ENCODE data around the gene NOSIP. TPM values are rescaled to one million over a fixed set of nuclear protein-coding genes. Genes with fewer than 3 reads are reported as not detected.

The NOSIP gene
- polyA plus RNA-seq, 1 donor: 51.3 TPM

DNA sequence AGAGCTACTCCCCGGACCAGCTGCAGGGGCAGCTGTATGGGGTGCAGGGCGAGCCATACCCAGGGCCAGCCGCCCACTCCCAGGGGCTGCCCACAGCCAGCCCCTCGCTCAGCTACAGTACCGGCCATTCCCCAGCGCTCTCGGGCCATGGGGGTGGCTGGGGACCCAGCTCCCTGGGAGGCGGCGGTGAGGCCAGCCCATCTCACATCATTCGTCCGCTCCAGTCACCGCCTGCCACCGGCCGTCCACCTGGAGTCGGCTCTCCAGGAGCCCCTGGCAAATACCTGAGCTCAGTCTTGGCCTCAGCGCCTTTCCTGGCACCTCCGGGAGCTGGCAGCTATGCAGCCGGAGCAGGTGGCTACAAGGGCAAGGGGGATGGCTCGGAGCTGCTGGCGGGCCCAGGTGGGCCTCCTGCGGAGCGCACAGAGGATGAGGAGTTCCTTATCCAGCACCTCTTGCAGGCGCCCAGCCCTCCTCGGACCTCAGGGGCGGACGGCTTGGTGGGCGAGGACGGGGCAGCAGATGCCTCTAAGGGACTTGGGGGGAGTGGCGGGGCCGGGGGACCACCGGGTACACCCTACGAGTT, 15.6 kb upstream of the NOSIP start:
- H3K4me3 ChIP-seq (ENCODE audit: low read length): no peak overlapping the region
- H3K36me3 ChIP-seq (ENCODE audit: control insufficient read depth, insufficient read depth, low read length): peaks cover 63% of the 10 kb centered on the region
- H3K27me3 ChIP-seq (ENCODE audit: control insufficient read depth, insufficient read depth, low read length): no peaks in the 10 kb centered on the region

DNA sequence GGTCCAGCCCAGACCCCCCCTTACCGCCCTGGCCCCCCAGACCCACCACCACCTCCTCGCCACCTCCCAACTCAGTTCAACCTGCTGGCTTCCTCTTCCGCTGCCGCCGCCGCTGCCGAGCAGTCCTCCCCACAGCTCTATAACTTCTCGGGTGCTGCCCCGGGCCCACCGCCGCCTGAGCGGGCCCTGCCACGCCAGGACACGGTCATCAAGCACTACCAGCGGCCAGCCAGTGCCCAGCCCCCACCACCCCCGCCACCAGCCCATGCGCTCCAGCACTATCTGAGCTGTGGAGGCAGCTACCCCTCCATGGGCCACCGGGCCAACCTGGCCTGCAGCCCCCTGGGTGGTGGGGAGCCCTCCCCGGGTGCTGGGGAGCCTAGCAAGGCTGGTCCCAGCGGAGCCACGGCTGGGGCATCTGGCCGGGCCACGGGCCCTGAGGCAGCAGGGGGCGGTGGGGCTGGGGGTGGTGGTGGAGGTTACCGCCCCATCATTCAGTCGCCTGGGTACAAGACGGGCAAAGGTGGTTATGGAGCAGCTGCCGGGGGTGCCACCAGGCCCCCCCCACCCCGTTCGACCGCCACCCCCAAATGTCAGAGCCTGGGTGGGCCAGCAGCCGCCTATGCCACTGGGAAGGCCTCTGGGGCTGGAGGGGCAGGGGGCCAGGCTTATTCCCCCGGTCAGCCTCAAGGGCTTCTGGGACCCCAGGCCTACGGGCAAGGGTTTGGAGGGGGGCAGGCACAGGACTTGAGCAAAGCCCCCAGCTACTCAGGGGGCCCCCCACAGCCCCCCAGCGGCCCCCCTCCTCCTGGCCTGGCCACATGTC, 14.8 kb upstream of the NOSIP start:
- Histone ChIP-seq H3K4me3 (ENCODE audit: low read length) (no peak overlapping the region), H3K9me3 (ENCODE audit: control insufficient read depth, low read depth, low read length) (peaks cover 8% of the 10 kb centered on the region), H3K27ac (ENCODE audit: low read length) (no peak overlapping the region), H3K4me1 (ENCODE audit: control insufficient read depth, insufficient read depth, low read length) (peaks cover 11% of the 10 kb centered on the region), H3K36me3 (ENCODE audit: control insufficient read depth, insufficient read depth, low read length) (peaks cover 57% of the 10 kb centered on the region), H3K27me3 (ENCODE audit: control insufficient read depth, insufficient read depth, low read length) (no peaks in the 10 kb centered on the region)
- no peak for DNase-seq
- no CpG with 5 or more reads among the region's 35 CpGs for WGBS (ENCODE audit: insufficient coverage, low lambda C conversion rate)

More for the DNA sequence above, 15.6 kb upstream of the NOSIP start:
- Histone ChIP-seq H3K4me1 (ENCODE audit: control insufficient read depth, insufficient read depth, low read length) (peaks cover 11% of the 10 kb centered on the region), H3K9me3 (ENCODE audit: control insufficient read depth, low read depth, low read length) (peaks cover 8% of the 10 kb centered on the region), H3K27ac (ENCODE audit: low read length) (no peak overlapping the region)
- DNase-seq: no peak
- WGBS (ENCODE audit: insufficient coverage, low lambda C conversion rate): no CpG with 5 or more reads among the region's 32 CpGs

DNA sequence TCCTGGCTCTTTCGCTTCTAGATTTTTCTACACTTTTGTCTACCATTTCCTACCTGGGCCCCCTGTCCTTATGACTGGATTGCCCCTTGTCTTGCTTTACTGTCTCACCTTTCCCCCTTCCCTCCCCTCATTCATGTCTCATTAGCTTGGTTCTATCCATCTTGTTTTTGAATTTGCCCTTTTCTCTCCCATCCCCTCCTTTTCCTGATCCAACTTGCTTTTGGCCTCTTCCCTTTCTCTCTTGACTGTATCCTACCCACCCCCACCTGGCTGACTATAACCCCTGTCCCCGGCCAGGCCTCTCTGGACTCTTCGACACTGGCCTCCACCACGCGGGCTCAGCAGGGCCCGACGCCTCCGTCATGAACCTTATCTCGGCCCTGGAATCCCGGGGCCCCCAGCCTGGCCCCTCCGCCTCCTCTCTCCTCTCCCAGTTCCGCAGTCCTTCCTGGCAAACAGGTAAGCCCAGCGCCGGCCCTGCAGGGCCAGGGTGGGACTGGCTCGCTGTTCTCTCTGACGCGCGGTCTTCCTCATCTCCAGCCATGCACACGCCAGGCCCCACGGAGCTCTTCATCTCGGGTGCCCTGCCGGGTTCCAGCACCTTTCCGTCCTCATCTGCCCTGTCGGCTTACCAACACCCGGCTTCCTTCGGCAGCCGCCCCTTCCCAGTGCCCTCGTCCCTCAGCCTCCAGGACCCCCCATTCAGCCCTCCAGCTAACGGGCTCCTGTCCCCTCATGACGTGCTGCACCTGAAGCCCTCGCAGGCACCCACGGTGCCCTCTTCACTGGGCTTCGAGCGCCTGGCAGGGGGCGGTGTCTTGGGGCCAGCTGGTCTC, 14.0 kb upstream of the NOSIP start:
- Histone ChIP-seq H3K36me3 (ENCODE audit: control insufficient read depth, insufficient read depth, low read length) (peaks cover 48% of the 10 kb centered on the region), H3K27me3 (ENCODE audit: control insufficient read depth, insufficient read depth, low read length) (no peaks in the 10 kb centered on the region), H3K4me3 (ENCODE audit: low read length) (no peak overlapping the region), H3K27ac (ENCODE audit: low read length) (peak overlapping the region; percentile 67), H3K4me1 (ENCODE audit: control insufficient read depth, insufficient read depth, low read length) (peaks cover 11% of the 10 kb centered on the region), H3K9me3 (ENCODE audit: control insufficient read depth, low read depth, low read length) (peaks cover 8% of the 10 kb centered on the region)
- no peak for DNase-seq
- WGBS (ENCODE audit: insufficient coverage, low lambda C conversion rate): no CpG with 5 or more reads among the region's 35 CpGs

DNA sequence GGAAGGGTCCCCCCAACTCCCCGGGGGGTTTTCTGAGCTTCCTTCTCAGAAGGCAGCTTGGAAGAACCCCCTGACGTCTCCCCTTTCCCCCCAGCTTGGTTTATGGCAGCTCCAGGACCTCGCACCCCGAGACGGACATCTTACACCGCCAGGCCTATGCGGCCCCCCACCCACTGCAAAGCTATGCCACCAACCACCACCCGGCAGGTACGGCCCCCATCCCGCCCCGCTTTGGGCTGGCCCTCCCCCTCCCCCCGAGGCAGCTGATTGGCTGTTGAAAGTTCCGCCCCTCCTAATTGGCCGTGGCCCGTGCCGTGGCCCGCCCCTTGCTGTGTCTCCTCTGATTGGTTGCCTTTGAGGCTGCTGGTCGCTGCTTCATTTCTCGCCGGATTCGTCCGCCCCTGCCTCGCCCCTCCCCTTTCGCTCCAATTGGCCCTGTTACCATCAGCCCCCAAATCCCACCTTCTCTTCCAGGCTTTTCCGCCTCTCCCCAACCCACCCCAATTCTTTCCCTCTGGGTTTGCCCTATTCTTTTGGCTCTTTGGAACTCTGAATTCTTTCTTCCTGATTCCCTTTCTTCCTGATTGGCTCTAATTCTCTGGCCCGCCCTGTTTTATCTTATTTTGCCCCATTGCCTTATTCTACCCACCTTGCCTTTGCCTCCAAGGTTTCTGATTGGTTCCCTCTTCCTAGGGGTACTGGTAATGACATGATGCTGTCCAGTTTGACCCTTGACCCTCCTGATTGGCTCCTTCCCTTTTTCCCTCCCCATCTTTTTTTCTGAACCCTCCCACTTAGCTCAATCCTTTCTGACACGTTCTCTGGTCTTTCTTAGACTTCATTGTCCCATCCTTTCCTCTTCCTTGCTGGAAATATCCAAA, 13.1 kb upstream of the NOSIP start:
- Histone ChIP-seq H3K36me3 (ENCODE audit: control insufficient read depth, insufficient read depth, low read length) (peaks cover 39% of the 10 kb centered on the region), H3K27me3 (ENCODE audit: control insufficient read depth, insufficient read depth, low read length) (no peaks in the 10 kb centered on the region), H3K4me1 (ENCODE audit: control insufficient read depth, insufficient read depth, low read length) (peaks cover 11% of the 10 kb centered on the region), H3K9me3 (ENCODE audit: control insufficient read depth, low read depth, low read length) (peaks cover 8% of the 10 kb centered on the region), H3K4me3 (ENCODE audit: low read length) (peak overlapping the region; percentile 92), H3K27ac (ENCODE audit: low read length) (peak overlapping the region; percentile 67)
- 11% methylated on average over 4 of the region's 27 CpGs for WGBS (ENCODE audit: insufficient coverage, low lambda C conversion rate)
- peak; percentile 87 to 90 for DNase-seq

DNA sequence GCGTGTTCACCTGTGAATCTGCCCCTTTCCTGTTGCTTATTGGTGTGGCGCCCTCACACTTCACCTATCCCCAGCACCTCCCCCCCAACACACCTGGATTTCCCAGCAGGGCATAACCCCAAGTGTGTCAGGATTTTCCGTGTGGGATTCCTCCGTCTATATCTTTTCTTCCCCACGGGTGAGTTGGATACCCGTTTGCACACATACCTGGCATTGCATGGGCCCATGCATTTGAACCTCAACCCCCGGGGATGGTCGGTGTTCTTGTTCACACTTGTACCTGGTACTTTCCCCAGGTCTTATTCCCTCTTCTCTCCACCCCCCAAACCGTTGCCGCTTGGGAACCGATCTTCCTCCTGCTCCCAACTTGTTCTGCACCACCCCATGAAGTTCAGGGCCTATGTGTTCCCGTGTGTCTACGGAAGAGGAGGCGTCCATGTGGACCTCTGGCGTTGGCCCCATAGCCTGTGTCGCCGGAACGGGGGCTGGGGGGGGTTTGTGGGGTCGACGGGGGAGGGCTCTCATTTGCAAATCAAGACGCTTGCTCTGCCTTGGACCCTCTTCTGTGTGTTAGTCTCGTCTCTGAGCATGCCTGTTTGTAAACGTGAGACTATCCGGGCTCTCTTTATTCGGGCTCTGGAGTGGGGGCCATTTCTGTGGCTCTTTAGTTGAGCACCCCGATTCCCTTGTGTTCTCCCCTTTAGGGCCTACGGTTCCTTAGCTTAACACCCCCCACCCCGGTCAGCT, 12.3 kb upstream of the NOSIP start:
- WGBS (ENCODE audit: insufficient coverage, low lambda C conversion rate): no CpG with 5 or more reads among the region's 28 CpGs

DNA sequence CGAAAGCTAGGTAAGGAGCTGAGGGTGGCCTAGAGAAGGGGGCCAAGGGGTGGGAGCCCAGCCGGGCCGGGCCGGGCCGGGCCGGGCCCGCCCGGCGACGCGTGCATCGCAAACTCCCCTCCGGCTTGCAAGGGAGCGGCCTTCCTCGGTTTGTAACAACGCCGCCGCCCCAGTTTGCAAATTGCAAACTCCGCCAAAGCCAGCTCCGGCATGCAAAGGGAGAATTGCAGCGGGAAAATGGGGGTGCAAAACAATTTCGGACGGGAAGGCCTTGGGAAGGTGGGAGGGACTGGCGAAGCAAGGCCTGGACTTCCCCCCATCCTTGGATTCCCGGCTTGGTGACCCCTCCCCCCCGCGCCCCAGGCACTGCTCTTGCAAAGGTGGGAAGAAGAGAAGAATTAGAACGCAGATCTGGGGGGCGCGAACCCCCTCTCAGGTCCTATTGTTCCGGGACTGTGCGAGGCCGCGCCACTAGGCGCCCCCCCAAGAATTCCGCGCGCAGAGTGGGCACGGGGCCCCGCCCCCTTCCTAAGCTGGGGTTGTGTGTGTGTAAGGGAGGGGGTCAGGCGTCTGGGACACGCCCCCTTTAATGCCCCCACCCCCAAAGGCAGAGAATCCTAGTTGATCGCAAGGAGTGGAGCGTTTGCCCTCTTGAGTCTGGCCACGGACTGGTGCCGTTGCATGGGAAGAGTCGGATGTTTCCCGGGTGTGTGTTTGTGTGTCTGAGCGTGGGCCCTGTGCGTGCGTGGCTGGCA, 11.6 kb upstream of the NOSIP start:
- peaks cover 30% of the 10 kb centered on the region for H3K36me3 ChIP-seq (ENCODE audit: control insufficient read depth, insufficient read depth, low read length)
- H3K9me3 ChIP-seq (ENCODE audit: control insufficient read depth, low read depth, low read length): peaks cover 5% of the 10 kb centered on the region
- peak overlapping the region; percentile 55 for H3K27ac ChIP-seq (ENCODE audit: low read length)
- peak overlapping the region; percentile 92 for H3K4me3 ChIP-seq (ENCODE audit: low read length)
- peak in 1 of 2 donors; percentile 64 for DNase-seq
- H3K27me3 ChIP-seq (ENCODE audit: control insufficient read depth, insufficient read depth, low read length): no peaks in the 10 kb centered on the region
- H3K4me1 ChIP-seq (ENCODE audit: control insufficient read depth, insufficient read depth, low read length): peaks cover 11% of the 10 kb centered on the region
- WGBS (ENCODE audit: insufficient coverage, low lambda C conversion rate): no CpG with 5 or more reads among the region's 51 CpGs

More for the DNA sequence above, 12.3 kb upstream of the NOSIP start:
- H3K9me3 ChIP-seq (ENCODE audit: control insufficient read depth, low read depth, low read length): peaks cover 8% of the 10 kb centered on the region
- H3K4me3 ChIP-seq (ENCODE audit: low read length): peak overlapping the region; percentile 92
- peaks cover 11% of the 10 kb centered on the region for H3K4me1 ChIP-seq (ENCODE audit: control insufficient read depth, insufficient read depth, low read length)
- H3K36me3 ChIP-seq (ENCODE audit: control insufficient read depth, insufficient read depth, low read length): peaks cover 36% of the 10 kb centered on the region
- peak in 1 of 2 donors; percentile 21 for DNase-seq
- no peaks in the 10 kb centered on the region for H3K27me3 ChIP-seq (ENCODE audit: control insufficient read depth, insufficient read depth, low read length)
- H3K27ac ChIP-seq (ENCODE audit: low read length): peak overlapping the region; percentile 55

DNA sequence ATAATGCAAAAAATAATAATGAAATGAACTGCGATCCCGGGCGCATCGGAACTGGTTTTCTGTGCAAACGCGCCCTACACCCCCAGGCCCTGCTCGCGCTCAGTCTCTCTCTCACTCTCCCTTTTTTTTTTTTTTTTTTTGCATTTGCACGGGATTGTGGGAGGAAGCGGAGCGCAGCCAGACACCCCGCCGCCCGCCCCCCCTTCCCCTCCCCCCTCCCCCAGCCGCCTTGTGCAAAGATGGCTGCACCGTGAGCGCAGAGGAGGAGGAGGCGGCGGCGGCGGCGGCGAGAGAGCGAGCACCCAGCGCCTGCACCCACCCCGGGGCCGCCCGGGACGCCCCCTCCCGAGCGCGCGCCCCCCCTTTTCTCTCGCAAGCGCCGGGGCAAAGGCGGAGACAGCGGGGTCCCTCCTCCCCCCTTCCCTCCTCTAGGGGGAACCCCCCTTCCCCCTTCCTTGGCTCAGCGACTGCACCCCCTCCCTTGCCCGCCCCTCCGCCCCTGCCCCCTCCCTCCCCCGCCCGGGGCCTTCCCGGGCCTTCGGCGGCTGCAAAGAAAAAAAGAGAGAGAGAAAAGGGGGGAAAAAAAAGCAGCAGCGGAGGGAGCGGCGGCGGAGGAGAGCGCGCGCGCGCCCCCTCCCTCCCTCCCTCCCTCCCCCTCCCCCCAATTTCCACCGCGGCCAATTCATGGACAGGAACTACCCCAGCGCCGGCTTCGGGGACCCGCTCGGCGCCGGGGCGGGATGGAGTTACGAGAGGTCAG, 10.8 kb upstream of the NOSIP start, which contains the start of gene PRR12:
Gene PRR12, plus strand, starts transcription at position 212 of the 760 bp plus-strand sequence. Its CDS starts 473 bp downstream, at position 685.
- Histone ChIP-seq H3K4me1 (ENCODE audit: control insufficient read depth, insufficient read depth, low read length) (peaks cover 11% of the 10 kb centered on the region), H3K9me3 (ENCODE audit: control insufficient read depth, low read depth, low read length) (peaks cover 3% of the 10 kb centered on the region), H3K27ac (ENCODE audit: low read length) (peak within 1 kb of the TSS; percentile 84), H3K36me3 (ENCODE audit: control insufficient read depth, insufficient read depth, low read length) (peaks cover 25% of the 10 kb centered on the region), H3K27me3 (ENCODE audit: control insufficient read depth, insufficient read depth, low read length) (no peaks in the 10 kb centered on the region), H3K4me3 (ENCODE audit: low read length) (peak within 1 kb of the TSS; percentile 92)
- no CpG with 5 or more reads among the region's 66 CpGs for WGBS (ENCODE audit: insufficient coverage, low lambda C conversion rate)
- DNase-seq: peak in 1 of 2 donors; percentile 88

DNA sequence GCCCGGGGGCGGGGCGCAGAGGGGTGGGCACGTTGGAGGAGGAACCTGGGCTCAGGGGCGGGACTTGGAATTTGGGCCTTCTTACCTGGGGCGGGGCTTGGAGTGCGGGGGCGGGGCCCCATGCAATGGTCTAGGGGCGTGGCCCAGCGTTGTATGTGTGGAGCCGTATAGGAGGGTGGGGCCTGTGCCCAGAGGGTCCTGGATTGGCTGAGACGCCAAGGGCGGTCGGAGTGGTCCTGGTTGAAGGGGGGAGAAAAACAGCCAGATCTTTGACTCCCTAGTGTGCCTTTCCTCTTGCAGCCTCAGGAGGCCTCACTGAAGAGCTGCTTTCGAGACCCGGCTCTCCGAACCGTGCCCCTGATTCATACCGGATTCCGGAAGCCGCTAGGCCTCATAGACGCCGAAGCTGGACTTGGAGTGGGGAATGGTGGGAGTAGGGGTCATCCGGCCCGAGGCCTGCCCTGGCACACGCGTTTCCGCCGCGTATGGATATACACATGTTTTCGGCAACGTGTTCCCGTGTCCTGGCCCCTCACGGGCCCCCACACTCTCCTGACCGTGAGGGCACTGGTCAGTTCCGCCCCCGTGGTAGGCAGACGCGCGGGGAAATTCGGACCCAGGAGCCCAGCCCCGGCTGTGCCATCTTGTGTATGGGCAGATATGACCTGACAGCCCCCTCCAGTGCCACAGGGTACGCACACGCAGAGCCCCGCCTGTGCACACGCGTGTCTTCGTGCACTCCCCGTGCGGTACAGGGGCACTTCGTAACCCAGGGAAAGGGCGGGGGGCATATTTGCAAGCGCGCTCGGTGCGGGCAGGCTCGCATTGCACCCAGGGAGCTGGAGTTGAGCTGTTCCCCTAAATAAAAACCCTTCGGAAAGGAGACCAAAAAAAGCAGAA, 10.0 kb upstream of the NOSIP start:
- Histone ChIP-seq H3K27me3 (ENCODE audit: control insufficient read depth, insufficient read depth, low read length) (no peaks in the 10 kb centered on the region), H3K4me1 (ENCODE audit: control insufficient read depth, insufficient read depth, low read length) (peaks cover 11% of the 10 kb centered on the region), H3K36me3 (ENCODE audit: control insufficient read depth, insufficient read depth, low read length) (peaks cover 17% of the 10 kb centered on the region), H3K27ac (ENCODE audit: low read length) (peak overlapping the region; percentile 84), H3K9me3 (ENCODE audit: control insufficient read depth, low read depth, low read length) (no peaks in the 10 kb centered on the region), H3K4me3 (ENCODE audit: low read length) (peak overlapping the region; percentile 92)
- DNase-seq: peak; percentile 95 to 98
- WGBS (ENCODE audit: insufficient coverage, low lambda C conversion rate): 0% methylated on average over 1 of the region's 58 CpGs
